GM12892 (cell line): ENCODE results near the gene SEPTIN7.

Experiments
- DNase-seq: peaks from one replicate; pipeline ENCODE4 v3.0.0; 2011; ENCODE audit not compliant: insufficient read length
- FAIRE-seq: peaks from 2 replicates; lab custom pipeline; 2011; peaks lifted over from hg19 to GRCh38; lab: Jason Lieb, UNC
- POLR2A ChIP-seq: IDR thresholded peaks from 2 replicates; pipeline ENCODE4 v1.6.1; 2011; ENCODE audit warnings: low read depth, low read length, control low read depth
- POLR2AphosphoS5 ChIP-seq: IDR thresholded peaks from 2 replicates; pipeline ENCODE4 v1.6.1; 2011; ENCODE audit warnings: low read depth, low read length, control low read depth
- TAF1 ChIP-seq: IDR thresholded peaks from 2 replicates; pipeline ENCODE4 v1.6.1; 2011; ENCODE audit warnings: low read depth, mild to moderate bottlenecking, control low read depth, low read length, borderline replicate concordance

Gene SEPTIN7

GRCh38 chr7:35818513-35818912 is 17.7 kb downstream of the SEPTIN7 start:
- FAIRE-seq (no peak), DNase-seq (no peak)
- TF ChIP-seq POLR2AphosphoS5 = no peak
- TF ChIP-seq TAF1 = no peak
- TF ChIP-seq POLR2A = no peak

GRCh38 chr7:35819310-35819709 is 18.5 kb downstream of the SEPTIN7 start:
- FAIRE-seq = no peak
- TF ChIP-seq POLR2A = no peak
- no peak for TF ChIP-seq TAF1
- no peak for TF ChIP-seq POLR2AphosphoS5

GRCh38 chr7:35819954-35820703 is 19.3 kb downstream of the SEPTIN7 start:
- TF ChIP-seq POLR2A (no peak), POLR2AphosphoS5 (no peak)
- no peak for FAIRE-seq
- no peak for DNase-seq

More at GRCh38 chr7:35819310-35819709, 18.5 kb downstream of the SEPTIN7 start:
- DNase-seq = no peak

GRCh38 chr7:35820858-35821257 is 20.0 kb downstream of the SEPTIN7 start:
- FAIRE-seq = no peak

GRCh38 chr7:35823440-35823839 is 22.6 kb downstream of the SEPTIN7 start:
- no peak for FAIRE-seq
- no peak for TF ChIP-seq TAF1
- TF ChIP-seq POLR2A = no peak
- TF ChIP-seq POLR2AphosphoS5 = no peak
- DNase-seq = no peak

More at GRCh38 chr7:35820858-35821257, 20.0 kb downstream of the SEPTIN7 start:
- no peak for DNase-seq
- no peak for TF ChIP-seq POLR2A
- TF ChIP-seq TAF1 = no peak
- TF ChIP-seq POLR2AphosphoS5 = no peak

- no peak for FAIRE-seq
- DNase-seq = no peak
- TF ChIP-seq POLR2AphosphoS5 = no peak
- TF ChIP-seq TAF1 = no peak
- TF ChIP-seq POLR2A = no peak
Observed at GRCh38 chr7:35825974-35826373, 25.1 kb downstream of the SEPTIN7 start.

GRCh38 chr7:35826751-35827150 is 25.9 kb downstream of the SEPTIN7 start:
- no peak for FAIRE-seq

GRCh38 chr7:35828817-35829216 is 28.0 kb downstream of the SEPTIN7 start:
- no peak for FAIRE-seq
- TF ChIP-seq POLR2AphosphoS5 (no peak), POLR2A (no peak), TAF1 (no peak)

More at GRCh38 chr7:35826751-35827150, 25.9 kb downstream of the SEPTIN7 start:
- TF ChIP-seq POLR2A (no peak), TAF1 (no peak), POLR2AphosphoS5 (no peak)
- DNase-seq = no peak

GRCh38 chr7:35831208-35831607 is 30.4 kb downstream of the SEPTIN7 start:
- FAIRE-seq (no peak), DNase-seq (no peak)
- TF ChIP-seq POLR2AphosphoS5 = no peak
- TF ChIP-seq TAF1 = no peak
- no peak for TF ChIP-seq POLR2A

More at GRCh38 chr7:35828817-35829216, 28.0 kb downstream of the SEPTIN7 start:
- DNase-seq = no peak

GRCh38 chr7:35839860-35840854 is 39.3 kb downstream of the SEPTIN7 start:
- DNase-seq = no peak
- no peak for FAIRE-seq
- TF ChIP-seq TAF1 = no peak

- no peak for FAIRE-seq
- TF ChIP-seq POLR2A = no peak
- 0 out of 2 replicates have a peak, but pooled peaks have one; percentile 27 for TF ChIP-seq POLR2AphosphoS5
Observed at GRCh38 chr7:35846816-35847412, 46.1 kb downstream of the SEPTIN7 start.

More at GRCh38 chr7:35846816-35847412, 46.1 kb downstream of the SEPTIN7 start:
- no peak for DNase-seq
